K562 (cell line): ENCODE results near the gene PPT2. TPM values are rescaled to one million over a fixed set of nuclear protein-coding genes. Genes with fewer than 3 reads are reported as not detected.

Source experiments
- PREB ChIP-seq: sonication (generic); formaldehyde crosslinking; IDR thresholded peaks from 2 replicates; pipeline ENCODE4 v1.8.1; 2023; ENCODE audit warnings: mild to moderate bottlenecking, missing genetic modification reagents
- RFX1 ChIP-seq: fragments of 450-650 bp; IDR thresholded peaks from 2 replicates; pipeline ENCODE4 v1.6.1; 2016; ENCODE audit warnings: mild to moderate bottlenecking, moderate library complexity
- RNF2 ChIP-seq: sonication (generic); IDR thresholded peaks from 2 replicates; pipeline ENCODE4 v1.6.1; 2016
- SMAD2 ChIP-seq: fragments of 150-350 bp; IDR thresholded peaks from 2 replicates; pipeline ENCODE4 v1.6.1; 2014; ENCODE audit warnings: low read depth, mild to moderate bottlenecking, low read length
- SRSF7 ChIP-seq: fragments of 200-400 bp; formaldehyde crosslinking; optimal IDR thresholded peaks from 2 replicates; pipeline ENCODE3; 2017; ENCODE audit warnings: mild to moderate bottlenecking, low read depth, low read length
- TAF7 ChIP-seq: fragments of 450-650 bp; IDR thresholded peaks from 2 replicates; pipeline ENCODE4 v1.6.1; 2016; ENCODE audit warnings: missing genetic modification characterization, missing compliant biosample characterization
- XRCC3 ChIP-seq: fragments of 450-650 bp; IDR thresholded peaks from 2 replicates; pipeline ENCODE4 v1.6.1; 2017; ENCODE audit warnings: mild to moderate bottlenecking, moderate library complexity
- ZNF76 ChIP-seq: fragments of 250-450 bp; sonication (Bioruptor Pico); IDR thresholded peaks from 2 replicates; pipeline ENCODE4 v1.4.0; 2020; ENCODE audit warnings: mild to moderate bottlenecking, moderate library complexity, borderline replicate concordance
- polyA plus RNA-seq, 8 experiments: library from polyadenylated mRNA; depleted of rRNA in 4 of 8; stranded (reverse) in 5 of 8; unstranded in 3 of 8; fragments of >200 nt; fragmentation: Nextera tagmentation in 2 of 8; fragmentation: Illumina TruSeq in 1 of 8; extraction: Ambion mirVana in 2 of 8; extraction: Trizol in 1 of 8; gene quantifications; 2 replicates each; pipeline versions ENCODE4 v1.2.1 to v1.2.3, GENCODE V29; 2011 to 2014; ENCODE audit warnings: inconsistent platforms in 1 of 8, missing spikeins in 1 of 8
- total RNA-seq, 7 experiments: library from RNA; depleted of rRNA in 6 of 7; stranded (reverse); fragments of >200 nt in 6 of 7; fragmentation: Illumina TruSeq in 2 of 7; extraction: Trizol in 2 of 7; gene quantifications; 2 replicates each; pipeline versions ENCODE4 v1.2.1 to v1.2.3, GENCODE V29; 2011 to 2021; ENCODE audit warnings: low replicate concordance in 1 of 7
- TF ChIP-seq, protein P1 (sequence below), 2 experiments: fragments of 450-650 bp; formaldehyde crosslinking in 1 of 2; IDR thresholded peaks; 2 replicates each; pipeline versions ENCODE4 v1.4.0 to v1.6.1; 2014 to 2020; ENCODE audit warnings: mild to moderate bottlenecking in 2 of 2, borderline replicate concordance in 1 of 2, low read depth in 1 of 2

Gene PPT2
- total and polyA plus RNA-seq, 9 of the 15 experiments (the other 6 are each of a cell fraction or from before 2014, with no cell fraction given) = 27.4 to 98.8 (median 69.9) TPM

DNA sequence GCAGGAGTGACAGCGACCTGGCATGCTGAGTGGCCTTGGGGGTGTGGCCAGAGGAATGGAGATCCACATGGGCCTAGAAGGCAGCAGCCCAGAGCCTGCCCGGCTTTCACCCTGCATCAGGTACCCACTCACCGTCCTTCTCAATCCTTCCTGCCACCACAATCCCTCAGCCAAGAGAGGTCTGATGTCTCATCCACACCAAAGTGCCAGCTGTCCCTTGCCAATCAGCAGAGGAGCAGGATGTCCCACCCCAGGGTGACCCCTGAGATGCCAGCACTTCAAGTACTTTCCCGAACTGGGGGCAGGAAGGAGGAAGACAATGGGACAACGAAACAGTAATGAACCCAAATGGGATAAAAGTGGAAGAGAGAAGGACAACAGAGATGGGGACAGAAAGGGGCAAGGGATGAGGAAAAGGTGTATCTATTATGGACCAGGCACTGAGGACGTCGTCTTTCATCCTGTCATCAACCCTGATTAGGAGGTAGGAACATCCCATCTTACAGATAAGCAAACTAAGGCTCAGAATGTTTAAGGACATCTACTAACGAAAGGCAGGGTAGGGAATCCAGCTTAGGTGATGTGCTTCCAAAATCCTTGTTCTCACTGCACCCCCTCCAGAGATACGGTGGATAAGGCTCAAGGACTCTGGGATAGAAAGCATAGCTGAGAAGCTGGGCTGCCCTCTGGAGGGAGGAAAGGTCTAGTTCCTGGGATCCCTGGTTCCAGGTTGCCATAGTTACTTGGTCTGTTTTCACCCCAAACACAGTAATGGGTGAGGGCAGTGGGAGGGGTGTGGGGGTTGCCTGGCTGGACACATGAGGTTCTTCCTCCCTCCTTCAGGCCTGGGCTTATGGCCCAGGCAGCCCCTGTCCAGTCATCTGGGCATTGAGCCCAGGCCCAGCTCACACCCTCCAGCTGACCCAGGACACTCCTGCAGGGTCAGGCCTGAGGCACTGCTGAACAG lies 40.3 kb upstream of the PPT2 start (continued):
- TF ChIP-seq, protein P1, sequence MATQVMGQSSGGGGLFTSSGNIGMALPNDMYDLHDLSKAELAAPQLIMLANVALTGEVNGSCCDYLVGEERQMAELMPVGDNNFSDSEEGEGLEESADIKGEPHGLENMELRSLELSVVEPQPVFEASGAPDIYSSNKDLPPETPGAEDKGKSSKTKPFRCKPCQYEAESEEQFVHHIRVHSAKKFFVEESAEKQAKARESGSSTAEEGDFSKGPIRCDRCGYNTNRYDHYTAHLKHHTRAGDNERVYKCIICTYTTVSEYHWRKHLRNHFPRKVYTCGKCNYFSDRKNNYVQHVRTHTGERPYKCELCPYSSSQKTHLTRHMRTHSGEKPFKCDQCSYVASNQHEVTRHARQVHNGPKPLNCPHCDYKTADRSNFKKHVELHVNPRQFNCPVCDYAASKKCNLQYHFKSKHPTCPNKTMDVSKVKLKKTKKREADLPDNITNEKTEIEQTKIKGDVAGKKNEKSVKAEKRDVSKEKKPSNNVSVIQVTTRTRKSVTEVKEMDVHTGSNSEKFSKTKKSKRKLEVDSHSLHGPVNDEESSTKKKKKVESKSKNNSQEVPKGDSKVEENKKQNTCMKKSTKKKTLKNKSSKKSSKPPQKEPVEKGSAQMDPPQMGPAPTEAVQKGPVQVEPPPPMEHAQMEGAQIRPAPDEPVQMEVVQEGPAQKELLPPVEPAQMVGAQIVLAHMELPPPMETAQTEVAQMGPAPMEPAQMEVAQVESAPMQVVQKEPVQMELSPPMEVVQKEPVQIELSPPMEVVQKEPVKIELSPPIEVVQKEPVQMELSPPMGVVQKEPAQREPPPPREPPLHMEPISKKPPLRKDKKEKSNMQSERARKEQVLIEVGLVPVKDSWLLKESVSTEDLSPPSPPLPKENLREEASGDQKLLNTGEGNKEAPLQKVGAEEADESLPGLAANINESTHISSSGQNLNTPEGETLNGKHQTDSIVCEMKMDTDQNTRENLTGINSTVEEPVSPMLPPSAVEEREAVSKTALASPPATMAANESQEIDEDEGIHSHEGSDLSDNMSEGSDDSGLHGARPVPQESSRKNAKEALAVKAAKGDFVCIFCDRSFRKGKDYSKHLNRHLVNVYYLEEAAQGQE (IDR thresholded peaks at IDR 0.05; ENCODE audit: borderline replicate concordance) = peak; percentile 57; the same call in 1 of the 2 replicates
- TF ChIP-seq, protein P1 (CRISPR knock-in tag; IDR thresholded peaks at IDR 0.05; ENCODE audit: low read depth) = no peak
- TF ChIP-seq PREB (CRISPR knock-in tag) (no peak), RNF2 (no peak), SMAD2 (no peak), SRSF7 (no peak), XRCC3 (no peak), RFX1 (peak; percentile 96), ZNF76 (CRISPR knock-in tag) (no peak), TAF7 (no peak)
- TF ChIP-seq, all 486 proteins: peak for 47
